Osteoblast (primary cell): ENCODE data around the gene TIGD4. TPM values are rescaled to one million over a fixed set of nuclear protein-coding genes. Genes with fewer than 3 reads are reported as not detected.

ENCODE experiments used
- DNase-seq: peaks from one replicate; pipeline ENCODE4 v3.0.0; 2011; ENCODE audit warnings: low spot score, mixed read lengths; ENCODE audit not compliant: insufficient read length; ENCODE audit errors: missing footprints
- H2AFZ ChIP-seq: 2 replicates; pipeline ENCODE4 v1.6.0; 2011; ENCODE audit warnings: mild to moderate bottlenecking, low read length
- H3K27ac ChIP-seq: 2 replicates; pipeline ENCODE4 v1.5.1; 2011; ENCODE audit warnings: mild to moderate bottlenecking, low read depth, low read length, moderate library complexity
- H3K27me3 ChIP-seq: 2 replicates; pipeline ENCODE4 v1.6.0; 2012; ENCODE audit warnings: mild to moderate bottlenecking, control low read depth, inconsistent platforms, low read length, moderate library complexity; ENCODE audit not compliant: insufficient read depth
- H3K36me3 ChIP-seq: 2 replicates; pipeline ENCODE4 v1.5.1; 2011; ENCODE audit warnings: mild to moderate bottlenecking, low read length, control low read depth, moderate library complexity; ENCODE audit not compliant: insufficient read depth
- H3K4me1 ChIP-seq: 2 replicates; pipeline ENCODE4 v1.5.1; 2011; ENCODE audit warnings: mild to moderate bottlenecking, low read length, control low read depth, moderate library complexity; ENCODE audit not compliant: insufficient read depth
- H3K4me2 ChIP-seq: 2 replicates; pipeline ENCODE4 v1.6.0; 2011; ENCODE audit warnings: mild to moderate bottlenecking, low read length; ENCODE audit not compliant: insufficient read depth
- H3K4me3 ChIP-seq: fragments of 200-600 bp; sonication (generic); 3 replicates; pipeline ENCODE4 v1.5.1; 2012; ENCODE audit warnings: mild to moderate bottlenecking, low read length, inconsistent platforms; ENCODE audit not compliant: insufficient read depth
- H3K79me2 ChIP-seq: 2 replicates; pipeline ENCODE4 v1.6.0; 2012; ENCODE audit warnings: mild to moderate bottlenecking, low read length, control low read depth, inconsistent platforms; ENCODE audit not compliant: insufficient read depth
- H3K9me3 ChIP-seq: 2 replicates; pipeline ENCODE4 v1.5.1; 2011; ENCODE audit warnings: low read depth, low read length, control low read depth
- H4K20me1 ChIP-seq: 2 replicates; pipeline ENCODE4 v1.6.0; 2012; ENCODE audit warnings: mild to moderate bottlenecking, low read length, control low read depth; ENCODE audit not compliant: insufficient read depth
- CTCF ChIP-seq: IDR thresholded peaks from 2 replicates; pipeline ENCODE4 v1.5.1; 2011; ENCODE audit warnings: mild to moderate bottlenecking, low read depth, low read length, moderate library complexity; ENCODE audit errors: extremely low read depth
- total RNA-seq: library from RNA; depleted of rRNA; stranded (reverse); fragments of >200 nt; gene quantifications from 2 replicates; pipeline ENCODE4 v1.2.3, GENCODE V29; 2012

TIGD4 gene
- total RNA-seq, 1 donor, result 0.36 TPM

GRCh38 chr4:152795891-152796290 is 16.4 kb upstream of the TIGD4 start:
- DNase-seq, result no peak
- TF ChIP-seq CTCF, result no peak
- Histone ChIP-seq H3K27me3 (no peaks in the 10 kb centered on the region), H3K79me2 (peaks cover 82% of the 10 kb centered on the region), H3K36me3 (no peaks in the 10 kb centered on the region), H3K9me3 (no peaks in the 10 kb centered on the region), H2AFZ (no peak overlapping the region), H3K27ac (no peak overlapping the region), H3K4me3 (no peak overlapping the region), H3K4me1 (no peaks in the 10 kb centered on the region), H3K4me2 (no peak overlapping the region), H4K20me1 (peaks cover 33% of the 10 kb centered on the region)

GRCh38 chr4:152786627-152787026 is 7.1 kb upstream of the TIGD4 start:
- no peak overlapping the region for H3K27ac ChIP-seq
- H3K4me3 ChIP-seq, result no peak overlapping the region
- DNase-seq, result no peak
- no peaks in the 10 kb centered on the region for H3K9me3 ChIP-seq
- no peaks in the 10 kb centered on the region for H3K36me3 ChIP-seq
- peaks cover 54% of the 10 kb centered on the region for H4K20me1 ChIP-seq
- H3K4me1 ChIP-seq, result peaks cover 14% of the 10 kb centered on the region
- no peak for TF ChIP-seq CTCF
- H2AFZ ChIP-seq, result no peak overlapping the region
- H3K27me3 ChIP-seq, result no peaks in the 10 kb centered on the region
- no peak overlapping the region for H3K4me2 ChIP-seq
- peaks cover 92% of the 10 kb centered on the region for H3K79me2 ChIP-seq

GRCh38 chr4:152785639-152786615 is 6.4 kb upstream of the TIGD4 start:
- H3K27me3 ChIP-seq, result no peaks in the 10 kb centered on the region
- H3K36me3 ChIP-seq, result no peaks in the 10 kb centered on the region
- peaks cover 95% of the 10 kb centered on the region for H3K79me2 ChIP-seq
- peaks cover 16% of the 10 kb centered on the region for H3K4me1 ChIP-seq
- H2AFZ ChIP-seq, result no peak overlapping the region
- no peak overlapping the region for H3K27ac ChIP-seq
- H3K4me2 ChIP-seq, result no peak overlapping the region
- H3K9me3 ChIP-seq, result no peaks in the 10 kb centered on the region
- DNase-seq, result no peak
- no peak overlapping the region for H3K4me3 ChIP-seq
- H4K20me1 ChIP-seq, result peaks cover 56% of the 10 kb centered on the region
- no peak for TF ChIP-seq CTCF
